T-cell (primary cell): Measurements from ENCODE around the gene TCF12. TPM values are rescaled to one million over a fixed set of nuclear protein-coding genes. Genes with fewer than 3 reads are reported as not detected.

Experiments used
- ATAC-seq, 4 experiments: fragments of 200-7000 bp in 3 of 4; fragments of 150-1000 bp in 1 of 4; cut with Tn5 transposase; replicated peaks in 1 of 4; 1 replicate in 3 of 4; 2 replicates in 1 of 4; pipeline ENCODE4 v1.10.0; 2021; ENCODE audit warnings: moderate library complexity in 3 of 4, mild to moderate bottlenecking in 2 of 4, moderate number of reproducible peaks in 1 of 4
- CTCF ChIA-PET, 2 donors: fragments of 300-600 bp; sonication (Branson Sonifier 250); formaldehyde crosslinking; loops; one replicate each; lab custom pipeline; 2022; ENCODE audit warnings: antibody characterized with exemption in 2 of 2; lab: Charles Lee
- POLR2A ChIA-PET, 2 donors: fragments of 300-600 bp; sonication (Branson Sonifier 250); formaldehyde crosslinking; loops; one replicate each; lab custom pipeline; 2022; ENCODE audit warnings: antibody characterized with exemption in 2 of 2; lab: Charles Lee
- DNase-seq, 35 experiments: peaks; one replicate each; pipeline versions ENCODE4 v3.0.0 to v3.0.0-alpha.2; 2013 to 2023
- H3K27ac ChIP-seq: one replicate; pipeline ENCODE4 v1.5.1; 2013; ENCODE audit warnings: low read length
- H3K27me3 ChIP-seq, 2 experiments: replicated peaks in 1 of 2; 1 replicate in 1 of 2; 2 replicates in 1 of 2; pipeline versions ENCODE4 v1.6.1 to v1.7.0; 2013; ENCODE audit warnings: low read length in 1 of 2, mixed read lengths in 1 of 2; ENCODE audit not compliant: control insufficient read depth in 2 of 2, insufficient read depth in 2 of 2; ENCODE audit errors: extremely low read depth in 1 of 2
- H3K36me3 ChIP-seq, 2 donors: 1 replicate in 1 of 2; 2 replicates in 1 of 2; pipeline versions ENCODE4 v1.6.1 to v1.7.0; 2013; ENCODE audit warnings: low read length in 1 of 2; ENCODE audit not compliant: control insufficient read depth in 2 of 2, insufficient read depth in 1 of 2; ENCODE audit errors: extremely low read depth in 1 of 2
- H3K4me1 ChIP-seq, 2 experiments: 1 replicate in 1 of 2; 2 replicates in 1 of 2; pipeline versions ENCODE4 v1.6.1 to v1.7.0; 2013; ENCODE audit warnings: low read length in 2 of 2, mixed read lengths in 1 of 2; ENCODE audit not compliant: insufficient read depth in 2 of 2, control insufficient read depth in 1 of 2; ENCODE audit errors: extremely low read depth in 1 of 2
- H3K4me3 ChIP-seq, 2 donors: 1 replicate in 1 of 2; 2 replicates in 1 of 2; pipeline versions ENCODE4 v1.5.1 to v1.7.0; 2013; ENCODE audit warnings: mild to moderate bottlenecking in 2 of 2, low read length in 1 of 2, moderate library complexity in 1 of 2; ENCODE audit not compliant: control insufficient read depth in 1 of 2; ENCODE audit errors: extremely low read depth in 1 of 2
- H3K9me3 ChIP-seq: 2 replicates; pipeline ENCODE4 v1.7.0; 2013
- H3K27ac Mint-ChIP-seq, 2 donors: one replicate each; pipeline ENCODE4 v1.8.0; 2020 to 2021; ENCODE audit warnings: mild to moderate bottlenecking in 2 of 2, mixed read lengths in 2 of 2
- H3K27me3 Mint-ChIP-seq, 2 donors: one replicate each; pipeline ENCODE4 v1.8.0; 2021 to 2022; ENCODE audit warnings: mixed read lengths in 2 of 2
- H3K36me3 Mint-ChIP-seq: one replicate; pipeline ENCODE4 v1.8.0; 2021; ENCODE audit warnings: mixed read lengths
- H3K4me1 Mint-ChIP-seq, 3 donors: one replicate each; pipeline ENCODE4 v1.8.0; 2020 to 2022; ENCODE audit warnings: mixed read lengths in 3 of 3, mild to moderate bottlenecking in 1 of 3
- H3K4me3 Mint-ChIP-seq, 3 donors: one replicate each; pipeline ENCODE4 v1.8.0; 2020 to 2022; ENCODE audit warnings: mild to moderate bottlenecking in 3 of 3, mixed read lengths in 3 of 3, moderate library complexity in 3 of 3
- H3K9me3 Mint-ChIP-seq, 3 donors: one replicate each; pipeline ENCODE4 v1.8.0; 2020 to 2022; ENCODE audit warnings: mixed read lengths in 3 of 3
- WGBS: methylation state at CpG from one replicate; pipeline ENCODE4 v1.1.5; 2013; ENCODE audit warnings: missing lambda C conversion rate; ENCODE audit not compliant: insufficient coverage; 5-methylcytosine and 5-hydroxymethylcytosine counted together
- total RNA-seq, 35 experiments: library from RNA in 6 of 35; stranded (reverse) in 6 of 35; fragments of 120-200 nt in 1 of 35; gene quantifications; one replicate each; pipeline versions ENCODE4 v1.2.1 to v1.2.4 and lab custom pipeline; 2013 to 2026

Gene TCF12
- total RNA-seq, 5 donors from 2014 or later (not counting 1 experiment from before 2014, with no cell fraction given), result 68.0 to 94.3 (median 83.0) TPM

- ChIA-PET CTCF (no interaction called here), POLR2A (no interaction called here)
- Histone ChIP-seq H3K4me3 (no peak overlapping the region), H3K36me3 (no peaks in the 10 kb centered on the region), H3K27me3 (no peaks in the 10 kb centered on the region), H3K4me1 (peaks cover 7% of the 10 kb centered on the region in 2 experiments), H3K27ac (no peak overlapping the region), H3K9me3 (no peaks in the 10 kb centered on the region)
- Mint-ChIP-seq H3K9me3 (peaks cover 0 to 4% (median 0%) of the 10 kb centered on the region in 3 donors), H3K4me1 (peaks cover 53 to 71% (median 66%) of the 10 kb centered on the region in 3 donors), H3K4me3 (no peak overlapping the region), H3K27me3 (no peaks in the 10 kb centered on the region), H3K36me3 (peaks cover 8% of the 10 kb centered on the region), H3K27ac (no peak overlapping the region)
- WGBS, result no CpG with 5 or more reads among the region's 1 CpG
- DNase-seq, result no peak
- ATAC-seq, result no peak
Measured at GRCh38 chr15:57031605-57032004, 113.2 kb downstream of the TCF12 start.

GRCh38 chr15:57032338-57032737 lies 113.9 kb downstream of the TCF12 start:
- peaks cover 60 to 79% (median 71%) of the 10 kb centered on the region in 3 donors for H3K4me1 Mint-ChIP-seq
- H3K36me3 Mint-ChIP-seq, result peaks cover 8% of the 10 kb centered on the region
- POLR2A ChIA-PET, result no interaction called here
- Histone ChIP-seq H3K27ac (no peak overlapping the region), H3K36me3 (no peaks in the 10 kb centered on the region), H3K4me1 (peaks cover 9 to 12% of the 10 kb centered on the region in 2 experiments), H3K9me3 (no peaks in the 10 kb centered on the region), H3K27me3 (no peaks in the 10 kb centered on the region), H3K4me3 (no peak overlapping the region)
- H3K27me3 Mint-ChIP-seq, result no peaks in the 10 kb centered on the region
- no peak for ATAC-seq
- H3K27ac Mint-ChIP-seq, result no peak overlapping the region
- H3K4me3 Mint-ChIP-seq, result no peak overlapping the region
- DNase-seq, result no peak
- no CpG with 5 or more reads among the region's 5 CpGs for WGBS
- H3K9me3 Mint-ChIP-seq, result peaks cover 0 to 4% (median 0%) of the 10 kb centered on the region in 3 donors
- CTCF ChIA-PET, result no interaction called here

GRCh38 chr15:57033715-57034439 lies 115.4 kb downstream of the TCF12 start:
- H3K4me3 Mint-ChIP-seq, result no peak overlapping the region
- ChIA-PET POLR2A (interaction anchor here in 1 of 2 donors (0.7 kb wide), 1 partner anchor 54 kb away, joined by 3 read pairs; no protein-coding TSS in a partner anchor), CTCF (interaction anchor here in 1 of 2 donors (0.6 kb wide), 1 partner anchor 1186 kb away, joined by 3 read pairs; no protein-coding TSS in a partner anchor)
- DNase-seq (no peak), ATAC-seq (no peak)
- no peak overlapping the region for H3K27ac ChIP-seq
- H3K27ac Mint-ChIP-seq, result peak overlapping the region in 1 of 2 donors; percentile 36
- peaks cover 14 to 15% of the 10 kb centered on the region in 2 experiments for H3K4me1 ChIP-seq
- no peaks in the 10 kb centered on the region for H3K36me3 Mint-ChIP-seq
- H3K27me3 Mint-ChIP-seq, result no peaks in the 10 kb centered on the region
- H3K9me3 ChIP-seq, result no peaks in the 10 kb centered on the region
- no peaks in the 10 kb centered on the region for H3K27me3 ChIP-seq
- WGBS, result no CpG with 5 or more reads among the region's 3 CpGs
- H3K4me1 Mint-ChIP-seq, result peaks cover 66 to 85% (median 73%) of the 10 kb centered on the region in 3 donors
- H3K9me3 Mint-ChIP-seq, result no peaks in the 10 kb centered on the region
- H3K4me3 ChIP-seq, result no peak overlapping the region
- no peaks in the 10 kb centered on the region for H3K36me3 ChIP-seq

GRCh38 chr15:57034613-57035012 lies 116.2 kb downstream of the TCF12 start:
- ATAC-seq (no peak), DNase-seq (no peak)
- H3K27me3 ChIP-seq, result no peaks in the 10 kb centered on the region
- ChIA-PET POLR2A (no interaction called here), CTCF (no interaction called here)
- H3K9me3 ChIP-seq, result no peaks in the 10 kb centered on the region
- H3K36me3 Mint-ChIP-seq, result no peaks in the 10 kb centered on the region
- peaks cover 14 to 16% of the 10 kb centered on the region in 2 experiments for H3K4me1 ChIP-seq
- peaks cover 73 to 85% (median 78%) of the 10 kb centered on the region in 3 donors for H3K4me1 Mint-ChIP-seq
- WGBS, result no CpG with 5 or more reads among the region's 1 CpG
- no peaks in the 10 kb centered on the region for H3K36me3 ChIP-seq
- H3K27ac ChIP-seq, result no peak overlapping the region
- H3K27ac Mint-ChIP-seq, result no peak overlapping the region
- H3K27me3 Mint-ChIP-seq, result no peaks in the 10 kb centered on the region
- no peaks in the 10 kb centered on the region for H3K9me3 Mint-ChIP-seq
- H3K4me3 Mint-ChIP-seq, result no peak overlapping the region
- H3K4me3 ChIP-seq, result no peak overlapping the region

- no peak overlapping the region for H3K4me3 Mint-ChIP-seq
- H3K36me3 Mint-ChIP-seq, result no peaks in the 10 kb centered on the region
- Histone ChIP-seq H3K9me3 (no peaks in the 10 kb centered on the region), H3K27ac (no peak overlapping the region), H3K4me1 (peaks cover 12 to 20% of the 10 kb centered on the region in 2 experiments), H3K27me3 (no peaks in the 10 kb centered on the region), H3K36me3 (no peaks in the 10 kb centered on the region), H3K4me3 (no peak overlapping the region)
- CTCF ChIA-PET, result no interaction called here
- peaks cover 76 to 84% (median 79%) of the 10 kb centered on the region in 3 donors for H3K4me1 Mint-ChIP-seq
- ATAC-seq, result no peak
- H3K27ac Mint-ChIP-seq, result no peak overlapping the region
- no peak for DNase-seq
- no CpG with 5 or more reads among the region's 5 CpGs for WGBS
- no peaks in the 10 kb centered on the region for H3K27me3 Mint-ChIP-seq
- POLR2A ChIA-PET, result no interaction called here
- H3K9me3 Mint-ChIP-seq, result no peaks in the 10 kb centered on the region
Measured at GRCh38 chr15:57035664-57036063, 117.2 kb downstream of the TCF12 start.

GRCh38 chr15:57036352-57036751 lies 117.9 kb downstream of the TCF12 start:
- H3K36me3 ChIP-seq, result no peaks in the 10 kb centered on the region
- peaks cover 12 to 22% of the 10 kb centered on the region in 2 experiments for H3K4me1 ChIP-seq
- H3K9me3 Mint-ChIP-seq, result no peaks in the 10 kb centered on the region
- H3K27me3 Mint-ChIP-seq, result no peaks in the 10 kb centered on the region
- WGBS, result no CpG with 5 or more reads among the region's 1 CpG
- H3K36me3 Mint-ChIP-seq, result no peaks in the 10 kb centered on the region
- H3K27me3 ChIP-seq, result no peaks in the 10 kb centered on the region
- POLR2A ChIA-PET, result no interaction called here
- ATAC-seq, result no peak
- H3K4me3 Mint-ChIP-seq, result peak overlapping the region in 1 of 3 donors; percentile 46
- H3K9me3 ChIP-seq, result no peaks in the 10 kb centered on the region
- CTCF ChIA-PET, result no interaction called here
- no peak overlapping the region for H3K4me3 ChIP-seq
- peaks cover 76 to 84% (median 78%) of the 10 kb centered on the region in 3 donors for H3K4me1 Mint-ChIP-seq
- H3K27ac ChIP-seq, result no peak overlapping the region
- DNase-seq, result no peak
- no peak overlapping the region for H3K27ac Mint-ChIP-seq
